Esophagus muscularis mucosa (tissue), 3 donors: Measurements from ENCODE around the gene ANKFY1.

Experiments
- POLR2A ChIP-seq: fragments of 450-650 bp; IDR thresholded peaks from one replicate; pipeline ENCODE4 v1.6.1; 2017; ENCODE audit warnings: antibody characterized with exemption, moderate library complexity, mild to moderate bottlenecking, low read depth
- POLR2AphosphoS5 ChIP-seq, 2 donors: sonication (generic); formaldehyde crosslinking; IDR thresholded peaks; one replicate each; pipeline ENCODE4 v1.6.1; 2017; ENCODE audit warnings: antibody characterized with exemption in 2 of 2
- TF ChIP-seq, protein P1 (sequence below), 3 experiments: fragments of 200-600 bp in 2 of 3; fragments of 450-650 bp in 1 of 3; sonication (generic) in 2 of 3; IDR thresholded peaks; one replicate each; pipeline ENCODE4 v1.5.1; 2017 to 2019; ENCODE audit warnings: antibody characterized with exemption in 3 of 3, mild to moderate bottlenecking in 2 of 3, moderate library complexity in 1 of 3

DNA sequence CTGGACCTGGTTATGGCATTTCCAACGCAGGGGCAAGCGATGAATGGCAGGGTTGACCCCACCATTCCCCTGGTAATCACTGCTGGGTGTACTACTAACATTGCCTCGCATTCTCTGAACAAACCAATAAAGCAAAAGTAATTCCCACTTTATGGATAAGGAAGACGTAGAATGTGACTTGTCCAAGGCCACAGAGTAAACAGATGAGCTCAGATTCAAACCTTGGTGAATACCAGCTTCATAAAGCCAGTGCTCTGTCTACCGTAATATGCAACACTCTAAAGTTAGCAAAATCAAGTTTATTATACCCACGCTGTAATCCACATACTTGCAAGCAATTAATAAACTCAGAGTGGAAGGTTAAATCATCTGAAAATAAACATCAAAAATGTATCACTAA is 59.6 kb downstream of the ANKFY1 start:
- TF ChIP-seq POLR2A (no peak), POLR2AphosphoS5 (IDR thresholded peaks at IDR 0.05) (no peak)
- TF ChIP-seq, protein P1, sequence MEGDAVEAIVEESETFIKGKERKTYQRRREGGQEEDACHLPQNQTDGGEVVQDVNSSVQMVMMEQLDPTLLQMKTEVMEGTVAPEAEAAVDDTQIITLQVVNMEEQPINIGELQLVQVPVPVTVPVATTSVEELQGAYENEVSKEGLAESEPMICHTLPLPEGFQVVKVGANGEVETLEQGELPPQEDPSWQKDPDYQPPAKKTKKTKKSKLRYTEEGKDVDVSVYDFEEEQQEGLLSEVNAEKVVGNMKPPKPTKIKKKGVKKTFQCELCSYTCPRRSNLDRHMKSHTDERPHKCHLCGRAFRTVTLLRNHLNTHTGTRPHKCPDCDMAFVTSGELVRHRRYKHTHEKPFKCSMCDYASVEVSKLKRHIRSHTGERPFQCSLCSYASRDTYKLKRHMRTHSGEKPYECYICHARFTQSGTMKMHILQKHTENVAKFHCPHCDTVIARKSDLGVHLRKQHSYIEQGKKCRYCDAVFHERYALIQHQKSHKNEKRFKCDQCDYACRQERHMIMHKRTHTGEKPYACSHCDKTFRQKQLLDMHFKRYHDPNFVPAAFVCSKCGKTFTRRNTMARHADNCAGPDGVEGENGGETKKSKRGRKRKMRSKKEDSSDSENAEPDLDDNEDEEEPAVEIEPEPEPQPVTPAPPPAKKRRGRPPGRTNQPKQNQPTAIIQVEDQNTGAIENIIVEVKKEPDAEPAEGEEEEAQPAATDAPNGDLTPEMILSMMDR (IDR thresholded peaks at IDR 0.05) = no peak
